H54 (cell line): ENCODE data around the gene KIF22.
"Not testable (repeated sequence)": the region's sequence is repeated elsewhere in the genome, so short reads cannot be mapped to it uniquely, and the experiment has no call there.

Source experiments
- DNase-seq: peaks from one replicate; pipeline ENCODE4 v3.0.0; 2011; ENCODE audit warnings: low spot score, mixed read lengths; ENCODE audit not compliant: insufficient read length
- FAIRE-seq: peaks from 3 replicates; lab custom pipeline; 2011; peaks lifted over from hg19 to GRCh38; lab: Jason Lieb, UNC
- POLR2A ChIP-seq: IDR thresholded peaks from 2 replicates; pipeline ENCODE4 v1.6.1; 2011; ENCODE audit warnings: low read depth, mild to moderate bottlenecking, low read length

The KIF22 gene

DNA sequence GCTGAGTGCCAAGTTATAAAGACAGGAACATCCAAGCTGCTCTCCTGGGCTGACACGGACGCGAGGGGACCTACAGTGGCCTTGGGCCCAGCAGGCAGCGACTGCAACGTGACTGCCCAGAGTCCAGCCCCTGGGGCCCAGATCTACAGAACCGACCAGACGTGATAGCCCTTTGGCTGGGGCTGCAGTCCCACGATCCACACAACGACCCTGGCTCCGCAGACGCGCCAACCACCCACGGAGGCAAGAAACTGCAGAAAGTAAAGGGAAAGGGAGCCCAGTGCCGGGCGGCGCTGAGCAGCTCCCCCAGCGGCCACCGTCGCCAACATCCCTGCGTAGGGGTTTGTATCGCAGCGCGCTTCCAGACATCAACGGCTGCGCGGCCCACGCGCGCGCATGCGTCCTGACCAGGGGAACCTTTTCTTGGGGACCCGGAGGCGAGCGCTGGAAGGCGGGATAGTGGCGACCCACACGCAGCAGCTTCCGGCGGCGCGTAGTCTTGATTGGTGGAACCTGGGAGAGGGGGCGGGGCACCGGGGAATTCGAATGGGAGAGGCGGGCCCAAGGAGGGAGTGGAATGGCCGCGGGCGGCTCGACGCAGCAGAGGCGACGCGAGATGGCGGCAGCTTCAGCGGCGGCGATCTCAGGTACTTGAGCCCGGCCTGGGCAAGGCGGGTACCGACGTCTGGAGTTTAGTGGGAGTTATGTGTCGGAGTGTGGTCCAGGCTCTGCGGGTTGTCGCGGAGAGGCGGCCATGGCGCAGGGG, at the start of gene KIF22:
KIF22 (plus strand) TSS at position 569 of the 766 bp plus-strand sequence; CDS start at position 578, 9 bp downstream.
- FAIRE-seq (no peak), DNase-seq (peak; percentile 95)
- peak; percentile 64 for TF ChIP-seq POLR2A

GRCh38 chr16:29742683-29743275, 47.8 kb upstream of the KIF22 start:
- FAIRE-seq: no peak
- DNase-seq: no peak

GRCh38 chr16:29743475-29743826, 47.1 kb upstream of the KIF22 start:
- TF ChIP-seq POLR2A: no peak
- DNase-seq (no peak), FAIRE-seq (no peak)

More at GRCh38 chr16:29742683-29743275, 47.8 kb upstream of the KIF22 start:
- no peak for TF ChIP-seq POLR2A

- TF ChIP-seq POLR2A: no peak
- FAIRE-seq (no peak), DNase-seq (no peak)
These were observed 46.6 kb upstream of the KIF22 start for GRCh38 chr16:29743827-29744531.

DNA sequence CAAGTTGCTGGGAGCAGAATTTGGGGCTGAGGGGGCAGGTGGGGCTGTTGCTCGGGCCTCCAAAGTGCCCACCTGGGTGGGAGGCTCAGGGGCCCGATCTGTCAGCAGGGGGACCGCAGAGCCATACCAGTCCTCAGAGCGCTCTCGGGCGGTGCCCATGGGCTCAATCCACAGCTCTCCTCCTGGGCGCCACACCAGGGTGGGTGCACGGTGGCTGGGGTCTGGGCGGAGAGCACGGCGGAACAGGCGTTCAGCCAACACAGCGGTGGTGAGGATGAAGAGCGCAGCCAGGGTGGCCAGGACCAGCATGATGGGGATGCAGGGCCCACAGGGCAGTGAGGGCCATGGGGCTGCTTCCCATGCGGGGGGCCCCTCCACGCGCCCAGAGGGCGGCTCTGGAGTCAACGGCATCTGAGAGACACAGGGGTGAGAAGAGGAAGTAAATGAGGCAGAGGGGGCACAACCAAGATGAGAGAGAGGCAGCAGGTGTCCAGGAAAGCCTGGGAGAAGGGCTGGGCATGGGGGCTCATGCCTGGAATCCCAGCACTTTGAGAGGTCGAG, 45.9 kb upstream of the KIF22 start:
- FAIRE-seq (no peak), DNase-seq (no peak)
- no peak for TF ChIP-seq POLR2A

DNA sequence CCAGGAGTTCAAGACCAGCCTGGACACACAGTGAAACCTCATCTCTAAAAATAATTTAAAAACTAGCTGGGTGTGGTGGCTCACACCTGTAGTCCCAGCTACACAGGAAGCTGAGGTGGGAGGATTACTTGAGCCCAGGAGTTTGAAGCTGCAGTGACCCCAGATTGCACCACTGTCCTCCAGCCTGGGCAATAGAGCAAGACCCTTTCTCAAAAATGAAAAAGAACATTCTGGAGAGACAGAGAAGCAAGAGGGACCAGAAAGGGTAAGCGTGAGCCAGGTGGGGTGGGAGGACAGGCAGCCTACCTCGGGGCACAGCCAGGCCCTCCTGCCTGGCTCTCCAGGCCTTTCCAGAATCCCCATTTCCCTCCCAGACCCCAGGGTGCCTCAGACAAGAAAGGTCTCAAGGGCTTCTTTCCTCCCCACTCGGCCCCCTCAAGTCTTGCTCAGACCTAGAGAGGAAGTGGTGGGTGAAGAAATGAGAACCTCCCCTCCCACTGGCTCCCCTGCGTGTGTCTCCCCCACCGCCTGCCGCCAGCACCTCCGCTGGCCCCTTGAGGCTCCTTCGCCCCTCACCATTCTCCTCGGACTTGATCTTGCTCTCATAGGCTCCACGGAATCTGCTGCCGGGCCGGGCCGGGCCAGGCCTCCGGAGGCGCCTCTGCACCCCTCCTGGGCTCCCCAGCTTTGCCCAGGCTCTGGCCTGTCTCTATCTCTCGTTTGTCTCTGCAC, 45.3 kb upstream of the KIF22 start:
- FAIRE-seq: no peak
- no peak for TF ChIP-seq POLR2A
- no peak for DNase-seq

GRCh38 chr16:29745853-29746345, 44.7 kb upstream of the KIF22 start, which contains the start of gene C16orf54:
C16orf54 (minus strand) TSS chr16:29745990; CDS start chr16:29744951, 1,039 bp downstream.
- FAIRE-seq: no peak
- no peak for DNase-seq
- TF ChIP-seq POLR2A: no peak

- not testable (repeated sequence) for FAIRE-seq
These were observed 44.0 kb upstream of the KIF22 start for GRCh38 chr16:29746518-29746917.

DNA sequence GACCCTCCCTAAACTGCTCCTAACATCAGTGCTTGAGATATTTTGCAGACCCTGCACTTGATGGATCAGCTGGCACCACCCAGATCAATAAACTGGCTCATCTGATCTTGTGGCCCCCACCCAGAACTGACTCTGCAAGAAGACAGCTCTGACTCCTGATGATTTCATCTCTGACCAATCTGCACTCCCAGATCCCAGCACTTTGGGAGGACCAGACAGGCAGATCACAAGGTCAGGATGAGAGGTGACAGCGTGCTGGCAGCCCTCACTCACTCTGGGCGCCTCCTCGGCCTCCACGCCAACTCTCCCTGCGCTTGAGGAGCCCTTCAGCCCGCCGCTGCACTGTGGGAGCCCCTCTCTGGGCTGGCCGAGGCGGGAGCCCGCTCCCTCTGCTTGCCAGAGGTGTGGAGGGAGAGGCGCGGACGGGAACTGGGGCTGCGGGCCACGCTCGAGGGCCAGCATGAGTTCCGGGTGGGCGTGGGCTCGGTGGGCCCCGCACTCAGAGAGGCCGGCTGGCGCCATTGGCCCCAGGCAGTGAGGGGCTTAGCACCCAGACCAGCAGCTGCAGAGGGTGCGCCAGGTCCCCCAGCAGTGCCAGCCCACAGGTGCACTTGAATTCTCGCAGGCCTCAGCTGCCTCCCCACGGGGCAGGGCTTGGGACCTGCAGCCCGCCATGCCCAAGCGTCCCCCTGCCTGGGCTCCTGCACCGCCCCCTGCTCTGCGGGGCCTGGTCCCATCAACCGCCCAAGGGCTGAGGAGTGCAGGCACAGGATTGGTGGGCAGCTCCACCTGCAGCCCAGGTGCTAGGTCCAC, 42.4 kb upstream of the KIF22 start:
- no peak for TF ChIP-seq POLR2A
- no peak for DNase-seq
- no peak for FAIRE-seq

More at GRCh38 chr16:29746518-29746917, 44.0 kb upstream of the KIF22 start:
- not testable (repeated sequence) for DNase-seq

DNA sequence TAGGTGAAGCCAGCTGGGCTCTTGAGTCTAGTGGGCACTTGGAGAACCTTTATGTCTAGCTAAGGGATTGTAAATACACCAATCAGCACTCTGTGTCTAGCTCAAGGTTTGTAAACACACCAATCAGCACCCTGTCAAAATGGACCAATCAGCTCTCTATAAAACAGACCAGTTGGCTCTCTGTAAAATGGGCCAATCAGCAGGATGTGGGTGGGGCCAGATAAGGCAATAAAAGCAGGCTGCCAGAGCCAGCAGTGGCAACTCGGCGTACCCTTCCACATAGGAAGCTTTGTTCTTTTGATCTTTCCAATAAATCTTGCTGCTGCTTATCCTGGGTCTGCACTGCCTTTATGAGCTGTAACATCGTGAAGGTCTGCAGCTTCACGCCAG, 41.8 kb upstream of the KIF22 start:
- FAIRE-seq, DNase-seq: not testable (repeated sequence)

DNA sequence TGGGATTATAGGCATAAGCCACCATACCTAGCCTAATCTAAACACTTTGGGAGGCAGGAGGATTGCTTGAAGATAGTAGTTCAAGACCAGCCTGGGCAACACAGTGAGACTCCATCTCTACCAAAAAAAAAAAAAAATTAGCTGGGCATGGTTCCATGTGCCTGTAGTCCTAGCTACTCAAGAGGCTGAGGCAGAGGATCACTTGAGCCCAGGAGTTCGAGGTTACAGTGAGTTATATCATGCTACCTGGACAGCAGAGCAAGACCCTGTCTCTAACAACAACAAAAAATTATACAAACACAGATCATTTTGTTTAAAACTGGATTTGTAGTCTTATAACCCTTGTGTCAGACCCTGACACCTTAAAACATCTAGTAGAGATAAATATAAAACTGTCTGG, 37.0 kb upstream of the KIF22 start:
- FAIRE-seq (no peak), DNase-seq (no peak)
- TF ChIP-seq POLR2A: no peak

DNA sequence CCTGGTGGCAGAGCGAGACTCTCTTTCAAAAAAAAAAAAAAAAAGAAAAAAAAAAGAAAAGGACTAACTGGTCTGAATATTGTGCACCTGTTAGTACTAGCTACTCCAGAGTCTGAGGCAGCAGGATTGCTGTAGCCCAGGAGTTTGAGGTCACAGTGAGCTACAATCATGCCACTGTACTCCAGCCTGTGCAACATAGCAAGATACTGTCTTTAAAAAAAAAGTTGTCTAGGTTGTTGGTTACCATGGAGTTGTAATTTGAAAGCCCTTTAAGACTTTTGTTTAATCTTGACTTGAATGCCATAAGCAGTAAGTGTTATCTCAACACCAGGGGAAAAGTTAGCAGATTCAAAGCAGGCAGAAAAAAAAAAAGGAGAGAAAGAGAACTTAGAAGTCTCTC, 33.9 kb upstream of the KIF22 start:
- DNase-seq (no peak), FAIRE-seq (no peak)
- TF ChIP-seq POLR2A: no peak

- not testable (repeated sequence) for FAIRE-seq, DNase-seq
These were observed 33.5 kb upstream of the KIF22 start for GRCh38 chr16:29757086-29757485.
